ENCODE data around the gene CIC. TPM values are rescaled to one million over a fixed set of nuclear protein-coding genes. Genes with fewer than 3 reads are reported as not detected.
A peak's percentile ranks its signal among the peaks of the same experiment; 100 is the strongest.

Gene CIC
- total RNA-seq, 1 donor from 2014 or later: 33.3 TPM

DNA sequence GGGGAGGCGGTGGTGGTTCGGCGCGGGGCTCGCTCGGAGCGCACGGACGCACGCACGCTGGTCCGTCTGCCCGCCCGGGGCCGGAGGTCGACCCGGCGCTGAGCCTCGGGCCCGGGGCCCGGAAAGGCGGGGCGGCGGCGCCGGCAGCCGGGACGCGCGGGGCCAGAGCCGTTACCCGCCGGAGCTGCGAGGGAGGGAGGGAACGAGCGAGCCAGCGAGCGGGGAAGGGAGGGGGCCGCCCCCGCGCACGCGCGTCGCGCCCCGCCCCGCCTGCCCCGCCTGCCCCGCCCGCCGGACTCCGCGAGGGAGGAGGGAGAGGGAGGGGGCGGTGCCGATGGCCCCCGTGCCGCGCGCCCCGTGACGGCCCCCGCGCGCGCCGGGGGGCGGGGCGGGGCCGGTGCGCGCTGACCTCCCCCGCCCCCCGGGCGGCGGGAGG lies 15.0 kb downstream of the CIC start:
- intact Hi-C loops (cut with micrococcal nuclease): loop anchor here (5.0 kb wide), 1 partner anchor 42 kb away; the partner anchor contains the start of gene GSK3A
- TF ChIP-seq, protein P1, sequence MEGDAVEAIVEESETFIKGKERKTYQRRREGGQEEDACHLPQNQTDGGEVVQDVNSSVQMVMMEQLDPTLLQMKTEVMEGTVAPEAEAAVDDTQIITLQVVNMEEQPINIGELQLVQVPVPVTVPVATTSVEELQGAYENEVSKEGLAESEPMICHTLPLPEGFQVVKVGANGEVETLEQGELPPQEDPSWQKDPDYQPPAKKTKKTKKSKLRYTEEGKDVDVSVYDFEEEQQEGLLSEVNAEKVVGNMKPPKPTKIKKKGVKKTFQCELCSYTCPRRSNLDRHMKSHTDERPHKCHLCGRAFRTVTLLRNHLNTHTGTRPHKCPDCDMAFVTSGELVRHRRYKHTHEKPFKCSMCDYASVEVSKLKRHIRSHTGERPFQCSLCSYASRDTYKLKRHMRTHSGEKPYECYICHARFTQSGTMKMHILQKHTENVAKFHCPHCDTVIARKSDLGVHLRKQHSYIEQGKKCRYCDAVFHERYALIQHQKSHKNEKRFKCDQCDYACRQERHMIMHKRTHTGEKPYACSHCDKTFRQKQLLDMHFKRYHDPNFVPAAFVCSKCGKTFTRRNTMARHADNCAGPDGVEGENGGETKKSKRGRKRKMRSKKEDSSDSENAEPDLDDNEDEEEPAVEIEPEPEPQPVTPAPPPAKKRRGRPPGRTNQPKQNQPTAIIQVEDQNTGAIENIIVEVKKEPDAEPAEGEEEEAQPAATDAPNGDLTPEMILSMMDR (IDR thresholded peaks at IDR 0.05; ENCODE audit: borderline replicate concordance): no peak
- Histone ChIP-seq H3K36me3 (peaks cover 24% of the 10 kb centered on the region), H3K27me3 (ENCODE audit: low read depth) (no peaks in the 10 kb centered on the region), H3K4me3 (peak overlapping the region; percentile 74), H3K27ac (replicated peaks) (peak overlapping the region; percentile 98), H3K4me1 (peaks cover 71% of the 10 kb centered on the region), H3K9me3 (replicated peaks) (no peaks in the 10 kb centered on the region)
- peak; percentile 84 for DNase-seq

DNA sequence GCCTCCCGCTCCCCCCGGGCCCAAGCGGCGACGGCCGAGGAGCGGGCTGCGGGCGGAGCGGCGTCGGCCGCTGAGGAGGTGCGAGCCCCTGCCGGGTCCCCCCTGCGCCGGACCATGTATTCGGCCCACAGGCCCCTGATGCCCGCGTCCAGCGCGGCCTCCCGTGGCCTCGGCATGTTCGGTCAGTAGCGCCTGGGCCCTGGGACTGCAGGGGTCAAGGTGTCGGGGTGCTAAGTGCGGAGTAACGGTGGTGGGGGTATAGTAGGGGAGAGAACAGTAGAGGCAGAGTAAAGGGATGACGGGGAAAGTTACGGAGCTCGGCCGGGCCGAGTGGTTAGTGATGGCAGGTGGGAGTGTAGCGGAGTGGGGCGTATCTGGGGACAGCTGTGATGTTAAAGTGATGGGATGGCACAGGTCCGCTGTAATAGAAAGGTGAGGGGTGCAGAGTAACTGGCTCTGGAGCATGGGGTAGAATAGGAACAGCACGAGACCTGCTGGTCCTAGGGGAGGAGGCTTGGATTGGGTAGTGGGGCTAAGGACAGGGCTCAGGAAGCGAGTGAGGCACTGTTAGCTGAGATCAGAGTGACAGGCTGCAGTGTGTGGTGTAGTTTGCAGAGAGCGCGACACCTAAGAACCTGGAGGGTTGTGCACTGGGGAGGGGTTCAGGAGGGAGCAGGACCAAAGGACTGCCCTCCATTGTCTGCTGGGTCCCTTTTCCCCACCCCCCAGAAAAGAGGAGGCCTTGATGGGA lies 15.7 kb downstream of the CIC start:
- no peak for DNase-seq
- intact Hi-C loops (cut with micrococcal nuclease): loop anchor here (5.0 kb wide), 2 partner anchors 32 to 42 kb away; partner anchors contain the start of gene GSK3A

GRCh38 chr19:42285541-42285941 lies 16.5 kb downstream of the CIC start:
- no peak for DNase-seq
- TF ChIP-seq, protein P1 (IDR thresholded peaks at IDR 0.05; ENCODE audit: borderline replicate concordance): no peak
- Histone ChIP-seq H3K9me3 (replicated peaks) (no peaks in the 10 kb centered on the region), H3K36me3 (peaks cover 39% of the 10 kb centered on the region), H3K27me3 (ENCODE audit: low read depth) (no peaks in the 10 kb centered on the region), H3K4me1 (peaks cover 57% of the 10 kb centered on the region), H3K27ac (replicated peaks) (peak overlapping the region; percentile 98), H3K4me3 (peak overlapping the region; percentile 74)
- intact Hi-C loops (cut with micrococcal nuclease): loop anchor here (5.0 kb wide), 1 partner anchor 33 kb away; no protein-coding TSS in a partner anchor

More for the DNA sequence above, 15.7 kb downstream of the CIC start:
- Histone ChIP-seq H3K4me1 (peaks cover 64% of the 10 kb centered on the region), H3K36me3 (peaks cover 31% of the 10 kb centered on the region), H3K9me3 (replicated peaks) (no peaks in the 10 kb centered on the region), H3K27me3 (ENCODE audit: low read depth) (no peaks in the 10 kb centered on the region), H3K4me3 (peak overlapping the region; percentile 74), H3K27ac (replicated peaks) (peak overlapping the region; percentile 98)
- TF ChIP-seq, protein P1 (IDR thresholded peaks at IDR 0.05; ENCODE audit: borderline replicate concordance): no peak

DNA sequence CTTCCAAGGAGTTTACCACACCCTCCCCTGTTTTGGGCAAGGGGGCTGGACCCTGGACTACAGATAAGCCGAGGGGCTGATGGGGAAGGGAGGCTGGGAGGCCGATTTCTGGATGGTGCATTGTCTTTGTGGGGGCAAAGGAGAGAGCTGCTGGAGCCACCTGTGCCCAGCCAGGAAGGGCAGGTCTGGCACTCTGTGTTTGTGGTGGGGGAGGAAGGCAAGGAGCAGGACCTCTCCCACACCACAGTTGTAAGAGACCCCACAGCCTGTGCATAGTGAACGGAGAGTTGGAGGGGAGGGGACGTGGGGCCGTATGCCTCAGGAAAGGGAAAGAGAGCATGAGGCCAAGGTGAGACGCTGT lies 16.9 kb downstream of the CIC start:
- Histone ChIP-seq H3K27me3 (ENCODE audit: low read depth) (no peaks in the 10 kb centered on the region), H3K9me3 (replicated peaks) (no peaks in the 10 kb centered on the region), H3K36me3 (peaks cover 43% of the 10 kb centered on the region), H3K27ac (replicated peaks) (peak overlapping the region; percentile 98), H3K4me3 (peak overlapping the region; percentile 74), H3K4me1 (peaks cover 52% of the 10 kb centered on the region)
- intact Hi-C loops (cut with micrococcal nuclease): loop anchor here (5.0 kb wide), 1 partner anchor 34 kb away; no protein-coding TSS in a partner anchor
- TF ChIP-seq, protein P1 (IDR thresholded peaks at IDR 0.05; ENCODE audit: borderline replicate concordance): no peak
- no peak for DNase-seq

- TF ChIP-seq, protein P1 (IDR thresholded peaks at IDR 0.05; ENCODE audit: borderline replicate concordance): no peak
- no peaks in the 10 kb centered on the region for H3K27me3 ChIP-seq (ENCODE audit: low read depth)
- peak overlapping the region; percentile 98 for H3K27ac ChIP-seq (replicated peaks)
- DNase-seq: peak; percentile 52
- intact Hi-C loops (cut with micrococcal nuclease): loop anchor here (5.0 kb wide), 1 partner anchor 34 kb away; no protein-coding TSS in a partner anchor
- peaks cover 47% of the 10 kb centered on the region for H3K4me1 ChIP-seq
- H3K4me3 ChIP-seq: peak overlapping the region; percentile 74
- no peaks in the 10 kb centered on the region for H3K9me3 ChIP-seq (replicated peaks)
- H3K36me3 ChIP-seq: peaks cover 48% of the 10 kb centered on the region
These were observed 17.4 kb downstream of the CIC start for GRCh38 chr19:42286349-42287016.

Data from left ventricle myocardium inferior (tissue), 1 donor.